ENCODE results near the gene MAP7. TPM values are rescaled to one million over a fixed set of nuclear protein-coding genes. Genes with fewer than 3 reads are reported as not detected.

MAP7 gene
- total RNA-seq, 3 donors from 2014 or later (not counting 1 experiment from before 2014, with no cell fraction given), result 0.14 to 0.68 (median 0.14) TPM

- H3K4me3 ChIP-seq (ENCODE audit: low read length), result no peak overlapping the region
- no peak for DNase-seq
- ATAC-seq, result no peak
- no peaks in the 10 kb centered on the region for H3K27me3 ChIP-seq (ENCODE audit: control insufficient read depth, insufficient read depth, low read length)
- Mint-ChIP-seq H3K4me3 (no peak overlapping the region), H3K27me3 (ENCODE audit: low read depth in 2 of 2) (no peaks in the 10 kb centered on the region), H3K36me3 (no peaks in the 10 kb centered on the region), H3K9me3 (no peaks in the 10 kb centered on the region), H3K27ac (no peak overlapping the region), H3K4me1 (no peaks in the 10 kb centered on the region)
- H3K4me1 ChIP-seq (ENCODE audit: control insufficient read depth, insufficient read depth, low read length), result no peaks in the 10 kb centered on the region
- intact Hi-C loops (cut with micrococcal nuclease), result no loop called here
- TF ChIP-seq CTCF (IDR thresholded peaks at IDR 0.05), result no peak
- no peaks in the 10 kb centered on the region for H3K36me3 ChIP-seq (ENCODE audit: control insufficient read depth, insufficient read depth, low read length)
- WGBS (ENCODE audit: insufficient coverage), result 84% methylated on average over 3 of the region's 4 CpGs
- H3K27ac ChIP-seq (ENCODE audit: low read length), result no peak overlapping the region
- H3K9me3 ChIP-seq (ENCODE audit: control insufficient read depth, insufficient read depth, low read length), result no peaks in the 10 kb centered on the region
These were observed 211.7 kb downstream of the MAP7 start for GRCh38 chr6:136338486-136338885.

GRCh38 chr6:136337606-136338005 is 212.6 kb downstream of the MAP7 start:
- H3K36me3 ChIP-seq (ENCODE audit: control insufficient read depth, insufficient read depth, low read length), result no peaks in the 10 kb centered on the region
- H3K4me3 ChIP-seq (ENCODE audit: low read length), result no peak overlapping the region
- H3K27ac ChIP-seq (ENCODE audit: low read length), result no peak overlapping the region
- no peak for ATAC-seq
- intact Hi-C loops (cut with micrococcal nuclease), result no loop called here
- no peaks in the 10 kb centered on the region for H3K9me3 ChIP-seq (ENCODE audit: control insufficient read depth, insufficient read depth, low read length)
- H3K27me3 ChIP-seq (ENCODE audit: control insufficient read depth, insufficient read depth, low read length), result no peaks in the 10 kb centered on the region
- Mint-ChIP-seq H3K9me3 (no peaks in the 10 kb centered on the region), H3K4me3 (no peak overlapping the region), H3K36me3 (no peaks in the 10 kb centered on the region), H3K4me1 (no peaks in the 10 kb centered on the region), H3K27me3 (ENCODE audit: low read depth in 2 of 2) (no peaks in the 10 kb centered on the region), H3K27ac (no peak overlapping the region)
- no peak for TF ChIP-seq CTCF (IDR thresholded peaks at IDR 0.05)
- no peak for DNase-seq
- no peaks in the 10 kb centered on the region for H3K4me1 ChIP-seq (ENCODE audit: control insufficient read depth, insufficient read depth, low read length)
- WGBS (ENCODE audit: insufficient coverage), result 90% methylated on average over 3 of the region's 3 CpGs

- Histone ChIP-seq H3K36me3 (ENCODE audit: control insufficient read depth, insufficient read depth, low read length) (no peaks in the 10 kb centered on the region), H3K4me1 (ENCODE audit: control insufficient read depth, insufficient read depth, low read length) (no peaks in the 10 kb centered on the region), H3K27me3 (ENCODE audit: control insufficient read depth, insufficient read depth, low read length) (no peaks in the 10 kb centered on the region), H3K4me3 (ENCODE audit: low read length) (no peak overlapping the region), H3K9me3 (ENCODE audit: control insufficient read depth, insufficient read depth, low read length) (no peaks in the 10 kb centered on the region), H3K27ac (ENCODE audit: low read length) (no peak overlapping the region)
- Mint-ChIP-seq H3K4me1 (no peaks in the 10 kb centered on the region), H3K4me3 (no peak overlapping the region), H3K27ac (no peak overlapping the region), H3K9me3 (no peaks in the 10 kb centered on the region), H3K36me3 (no peaks in the 10 kb centered on the region), H3K27me3 (ENCODE audit: low read depth in 2 of 2) (no peaks in the 10 kb centered on the region)
- DNase-seq (no peak), ATAC-seq (no peak)
- no peak for TF ChIP-seq CTCF (IDR thresholded peaks at IDR 0.05)
- intact Hi-C loops (cut with micrococcal nuclease), result no loop called here
- WGBS (ENCODE audit: insufficient coverage), result 98% methylated on average over 3 of the region's 3 CpGs
These were observed 213.1 kb downstream of the MAP7 start for GRCh38 chr6:136337121-136337520.

- intact Hi-C loops (cut with micrococcal nuclease), result no loop called here
- no peak for TF ChIP-seq CTCF (IDR thresholded peaks at IDR 0.05)
- Histone ChIP-seq H3K9me3 (ENCODE audit: control insufficient read depth, insufficient read depth, low read length) (no peaks in the 10 kb centered on the region), H3K4me3 (ENCODE audit: low read length) (no peak overlapping the region), H3K27ac (ENCODE audit: low read length) (no peak overlapping the region), H3K36me3 (ENCODE audit: control insufficient read depth, insufficient read depth, low read length) (no peaks in the 10 kb centered on the region), H3K4me1 (ENCODE audit: control insufficient read depth, insufficient read depth, low read length) (no peaks in the 10 kb centered on the region), H3K27me3 (ENCODE audit: control insufficient read depth, insufficient read depth, low read length) (peaks cover 3% of the 10 kb centered on the region)
- no peaks in the 10 kb centered on the region for H3K36me3 Mint-ChIP-seq
- no peaks in the 10 kb centered on the region for H3K4me1 Mint-ChIP-seq
- H3K9me3 Mint-ChIP-seq, result no peaks in the 10 kb centered on the region
- ATAC-seq, result no peak
- H3K27ac Mint-ChIP-seq, result no peak overlapping the region
- WGBS (ENCODE audit: insufficient coverage), result 90% methylated on average over 12 of the region's 12 CpGs
- H3K27me3 Mint-ChIP-seq (ENCODE audit: low read depth in 2 of 2), result no peaks in the 10 kb centered on the region
- H3K4me3 Mint-ChIP-seq, result no peak overlapping the region
- no peak for DNase-seq
These were observed 214.4 kb downstream of the MAP7 start for GRCh38 chr6:136335736-136336363.

Data from natural killer cell (primary cell).